Suprapubic skin (tissue), 4 donors: ENCODE data around the gene GGT5. TPM values are rescaled to one million over a fixed set of nuclear protein-coding genes. Genes with fewer than 3 reads are reported as not detected.
"Not testable (repeated sequence)": the region's sequence is repeated elsewhere in the genome, so short reads cannot be mapped to it uniquely, and the experiment has no call there.

Source experiments
- DNase-seq, 2 donors: peaks; one replicate each; pipeline ENCODE4 v3.0.0-alpha.2; 2019; ENCODE audit warnings: low spot score in 2 of 2
- H3K27ac ChIP-seq: fragments of 200-600 bp; sonication (generic); one replicate; pipeline ENCODE4 v1.5.1; 2019
- H3K27me3 ChIP-seq: fragments of 200-600 bp; sonication (generic); one replicate; pipeline ENCODE4 v1.5.1; 2019
- H3K36me3 ChIP-seq: fragments of 200-600 bp; sonication (generic); one replicate; pipeline ENCODE4 v1.5.1; 2019
- H3K4me1 ChIP-seq: fragments of 200-600 bp; sonication (generic); one replicate; pipeline ENCODE4 v1.5.1; 2019
- H3K4me3 ChIP-seq: fragments of 200-600 bp; sonication (generic); one replicate; pipeline ENCODE4 v1.5.1; 2019; ENCODE audit warnings: mild to moderate bottlenecking
- H3K9me3 ChIP-seq: fragments of 200-600 bp; sonication (generic); one replicate; pipeline ENCODE4 v1.5.1; 2019
- CTCF ChIP-seq, 2 donors: fragments of 200-600 bp in 1 of 2; fragments of 450-650 bp in 1 of 2; sonication (generic) in 1 of 2; IDR thresholded peaks; one replicate each; pipeline ENCODE4 v1.5.1; 2016 to 2019; ENCODE audit warnings: antibody characterized with exemption in 2 of 2, mild to moderate bottlenecking in 1 of 2, moderate library complexity in 1 of 2
- EP300 ChIP-seq: sonication (generic); formaldehyde crosslinking; IDR thresholded peaks from one replicate; pipeline ENCODE4 v1.6.1; 2017; ENCODE audit warnings: antibody characterized with exemption
- POLR2A ChIP-seq, 2 donors: fragments of 450-650 bp; IDR thresholded peaks; one replicate each; pipeline ENCODE4 v1.6.1; 2017; ENCODE audit warnings: antibody characterized with exemption in 2 of 2, mild to moderate bottlenecking in 2 of 2, moderate library complexity in 2 of 2
- POLR2AphosphoS5 ChIP-seq, 3 donors: sonication (generic); formaldehyde crosslinking; IDR thresholded peaks; one replicate each; pipeline ENCODE4 v1.6.1; 2017; ENCODE audit warnings: antibody characterized with exemption in 3 of 3
- WGBS: methylation state at CpG from one replicate; pipeline ENCODE4 v1.1.5; 2018; 5-methylcytosine and 5-hydroxymethylcytosine counted together
- total RNA-seq, 4 donors: library from RNA; depleted of rRNA; stranded (reverse); fragments of >200 nt; gene quantifications; one replicate each; pipeline ENCODE4 v1.1.0, GENCODE V29; 2016

Gene GGT5, protein sequence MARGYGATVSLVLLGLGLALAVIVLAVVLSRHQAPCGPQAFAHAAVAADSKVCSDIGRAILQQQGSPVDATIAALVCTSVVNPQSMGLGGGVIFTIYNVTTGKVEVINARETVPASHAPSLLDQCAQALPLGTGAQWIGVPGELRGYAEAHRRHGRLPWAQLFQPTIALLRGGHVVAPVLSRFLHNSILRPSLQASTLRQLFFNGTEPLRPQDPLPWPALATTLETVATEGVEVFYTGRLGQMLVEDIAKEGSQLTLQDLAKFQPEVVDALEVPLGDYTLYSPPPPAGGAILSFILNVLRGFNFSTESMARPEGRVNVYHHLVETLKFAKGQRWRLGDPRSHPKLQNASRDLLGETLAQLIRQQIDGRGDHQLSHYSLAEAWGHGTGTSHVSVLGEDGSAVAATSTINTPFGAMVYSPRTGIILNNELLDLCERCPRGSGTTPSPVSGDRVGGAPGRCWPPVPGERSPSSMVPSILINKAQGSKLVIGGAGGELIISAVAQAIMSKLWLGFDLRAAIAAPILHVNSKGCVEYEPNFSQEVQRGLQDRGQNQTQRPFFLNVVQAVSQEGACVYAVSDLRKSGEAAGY
- 10 to 100 TPM; 13.4 to 38.8 (median 17.5) TPM for total RNA-seq

- H3K4me3 ChIP-seq, result peak within 1 kb of the TSS; percentile 47
- H3K4me1 ChIP-seq, result peaks cover 46% of the 10 kb centered on the region
- 18% methylated on average over 3 of the region's 12 CpGs for WGBS
- not testable (repeated sequence) for H3K9me3 ChIP-seq, H3K27me3 ChIP-seq, H3K36me3 ChIP-seq
- peak within 1 kb of the TSS; percentile 91 for H3K27ac ChIP-seq
- DNase-seq, result peak in 1 of 2 donors; percentile 77
These were observed at the start of gene GGT5 for GRCh38 chr22:24245030-24245431. TSS of gene GGT5 (minus strand) at chr22:24245082. CDS start at chr22:24244725, 357 bp downstream.

- DNase-seq, H3K27me3 ChIP-seq, H3K27ac ChIP-seq, H3K4me3 ChIP-seq, H3K36me3 ChIP-seq, H3K9me3 ChIP-seq: not testable (repeated sequence)
- WGBS, result 100% methylated on average over 1 of the region's 3 CpGs
- H3K4me1 ChIP-seq, result peaks cover 32% of the 10 kb centered on the region
These were observed 47.4 kb upstream of the GGT5 start for GRCh38 chr22:24292202-24292830.

- 88% methylated on average over 3 of the region's 3 CpGs for WGBS
These were observed 46.8 kb upstream of the GGT5 start for GRCh38 chr22:24291515-24292201.

DNA sequence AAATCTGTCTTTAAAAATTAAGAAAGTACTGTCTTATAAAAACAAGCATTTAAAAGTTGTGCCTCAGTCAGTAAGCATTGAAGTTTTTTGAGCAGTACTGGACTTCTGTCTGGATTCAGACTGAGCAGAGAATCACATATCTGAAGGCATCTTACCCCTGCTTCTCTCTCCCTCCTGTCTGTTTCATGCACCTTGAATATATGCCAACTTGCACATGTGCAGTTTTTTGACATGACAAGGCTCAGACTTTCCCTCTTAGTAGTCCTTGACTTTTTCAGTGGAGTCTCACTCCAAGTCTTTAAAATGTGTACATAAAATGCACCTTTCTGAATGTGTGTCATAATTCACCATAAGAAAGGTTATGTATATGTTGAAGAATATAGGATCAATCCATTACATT is 45.6 kb upstream of the GGT5 start:
- TF ChIP-seq POLR2A (IDR thresholded peaks at IDR 0.05) (no peak), EP300 (no peak)
- no peaks in the 10 kb centered on the region for H3K36me3 ChIP-seq
- H3K27ac ChIP-seq, result peak overlapping the region; percentile 49
- H3K4me1 ChIP-seq, result peaks cover 36% of the 10 kb centered on the region
- no peaks in the 10 kb centered on the region for H3K27me3 ChIP-seq
- DNase-seq, result no peak
- no peak overlapping the region for H3K4me3 ChIP-seq
- H3K9me3 ChIP-seq, result no peaks in the 10 kb centered on the region

More at GRCh38 chr22:24291515-24292201, 46.8 kb upstream of the GGT5 start:
- peaks cover 32% of the 10 kb centered on the region for H3K4me1 ChIP-seq
- H3K27me3 ChIP-seq, result no peaks in the 10 kb centered on the region
- no peak overlapping the region for H3K27ac ChIP-seq
- H3K36me3 ChIP-seq, result no peaks in the 10 kb centered on the region
- H3K4me3 ChIP-seq, result no peak overlapping the region
- no peaks in the 10 kb centered on the region for H3K9me3 ChIP-seq
- TF ChIP-seq CTCF (IDR thresholded peaks at IDR 0.05), result no peak
- TF ChIP-seq EP300, result no peak
- TF ChIP-seq POLR2A (IDR thresholded peaks at IDR 0.05), result no peak
- no peak for TF ChIP-seq POLR2AphosphoS5 (IDR thresholded peaks at IDR 0.05)
- DNase-seq, result no peak

GRCh38 chr22:24289741-24290163 is 44.9 kb upstream of the GGT5 start:
- no peak for DNase-seq
- Histone ChIP-seq H3K27me3 (no peaks in the 10 kb centered on the region), H3K9me3 (no peaks in the 10 kb centered on the region), H3K36me3 (no peaks in the 10 kb centered on the region), H3K4me3 (no peak overlapping the region), H3K27ac (peak overlapping the region; percentile 49), H3K4me1 (peaks cover 43% of the 10 kb centered on the region)
- TF ChIP-seq EP300, result no peak
- no peak for TF ChIP-seq POLR2AphosphoS5 (IDR thresholded peaks at IDR 0.05)
- TF ChIP-seq POLR2A (IDR thresholded peaks at IDR 0.05), result no peak
- no peak for TF ChIP-seq CTCF (IDR thresholded peaks at IDR 0.05)
- 36% methylated on average over 4 of the region's 4 CpGs for WGBS

DNA sequence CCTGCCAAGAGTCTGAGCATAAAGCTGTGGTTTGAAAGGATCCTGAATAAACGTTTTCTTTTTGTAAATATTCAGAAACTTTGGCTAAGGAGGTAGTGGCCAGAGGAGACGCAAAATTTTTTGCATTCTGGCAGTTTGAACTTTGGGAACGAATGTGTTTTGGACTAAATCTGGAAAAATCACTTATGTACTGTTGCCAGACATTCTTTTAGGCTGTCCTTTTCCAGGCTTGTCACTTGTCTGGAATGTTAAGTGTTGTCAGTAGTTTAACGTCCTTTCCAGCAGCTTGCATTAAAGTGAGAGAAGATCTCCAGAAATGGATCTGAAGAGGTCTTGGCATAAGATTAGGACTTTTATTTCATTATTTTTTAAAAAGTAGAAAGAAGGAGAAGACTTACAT is 44.2 kb upstream of the GGT5 start:
- 23% methylated on average over 4 of the region's 4 CpGs for WGBS

GRCh38 chr22:24287801-24288200 is 42.9 kb upstream of the GGT5 start:
- not testable (repeated sequence) for H3K36me3 ChIP-seq, H3K9me3 ChIP-seq, H3K4me3 ChIP-seq, H3K27ac ChIP-seq, H3K27me3 ChIP-seq, DNase-seq
- WGBS, result 67% methylated on average over 5 of the region's 6 CpGs
- peaks cover 41% of the 10 kb centered on the region for H3K4me1 ChIP-seq

More for the DNA sequence above, 44.2 kb upstream of the GGT5 start:
- Histone ChIP-seq H3K9me3 (no peaks in the 10 kb centered on the region), H3K4me3 (no peak overlapping the region), H3K36me3 (no peaks in the 10 kb centered on the region), H3K4me1 (peaks cover 41% of the 10 kb centered on the region), H3K27ac (peak overlapping the region; percentile 55), H3K27me3 (no peaks in the 10 kb centered on the region)
- TF ChIP-seq CTCF (IDR thresholded peaks at IDR 0.05) (no peak), POLR2AphosphoS5 (IDR thresholded peaks at IDR 0.05) (peak in 1 of 3 donors; percentile 27)
- DNase-seq, result no peak

DNA sequence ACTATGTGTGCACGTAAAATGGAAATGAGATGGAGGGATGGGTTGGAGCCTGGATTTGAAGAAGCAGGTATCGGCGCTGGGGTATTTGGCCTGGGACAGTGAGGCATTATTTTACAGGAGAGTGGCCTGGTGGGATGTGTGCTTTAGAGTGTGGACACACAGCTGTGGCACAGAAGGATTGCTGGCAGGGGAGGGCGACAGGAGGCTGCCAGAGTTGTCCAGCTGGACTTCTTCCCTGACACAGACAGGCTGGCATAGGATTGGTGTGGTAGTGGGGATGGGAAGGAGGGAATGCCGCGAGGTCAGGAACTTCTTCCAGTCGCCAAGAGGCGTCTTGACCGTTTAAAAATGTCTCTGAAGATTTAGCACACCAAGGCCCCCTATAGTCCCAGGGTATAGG is 42.3 kb upstream of the GGT5 start:
- 85% methylated on average over 5 of the region's 9 CpGs for WGBS
- DNase-seq, result not testable (repeated sequence)
- H3K4me1 ChIP-seq, result peaks cover 41% of the 10 kb centered on the region

More for the DNA sequence above, 42.3 kb upstream of the GGT5 start:
- H3K9me3 ChIP-seq, H3K27ac ChIP-seq, H3K36me3 ChIP-seq, H3K27me3 ChIP-seq, H3K4me3 ChIP-seq: not testable (repeated sequence)
